Sigmoid colon (tissue), 7 donors: Measurements from ENCODE around the gene CHKB. TPM values are rescaled to one million over a fixed set of nuclear protein-coding genes. Genes with fewer than 3 reads are reported as not detected.
"Not testable (repeated sequence)": the region's sequence is repeated elsewhere in the genome, so short reads cannot be mapped to it uniquely, and the experiment has no call there.

ENCODE experiments used
- DNase-seq: peaks from one replicate; pipeline ENCODE4 v3.0.0-alpha.2; 2019
- H3K27ac ChIP-seq, 4 donors: fragments of 200-600 bp; sonication (generic); one replicate each; pipeline ENCODE4 v1.5.1; 2016 to 2019; ENCODE audit warnings: mild to moderate bottlenecking in 1 of 4
- H3K27me3 ChIP-seq, 3 donors: fragments of 200-600 bp; sonication (generic); one replicate each; pipeline ENCODE4 v1.5.1; 2019; ENCODE audit warnings: mild to moderate bottlenecking in 1 of 3
- H3K36me3 ChIP-seq, 4 donors: fragments of 200-600 bp; sonication (generic); one replicate each; pipeline ENCODE4 v1.5.1; 2016 to 2019
- H3K4me1 ChIP-seq, 4 donors: fragments of 200-600 bp; sonication (generic); one replicate each; pipeline ENCODE4 v1.5.1; 2017 to 2019
- H3K4me3 ChIP-seq, 4 donors: fragments of 200-600 bp; sonication (generic); one replicate each; pipeline ENCODE4 v1.5.1; 2017 to 2019; ENCODE audit warnings: mild to moderate bottlenecking in 2 of 4, moderate library complexity in 1 of 4
- H3K9me3 ChIP-seq, 4 donors: fragments of 200-600 bp in 3 of 4; sonication (generic) in 3 of 4; one replicate each; pipeline versions ENCODE4 v1.5.1 to v1.6.1; 2013 to 2019
- CTCF ChIP-seq, 4 experiments: fragments of 450-650 bp in 3 of 4; fragments of 200-600 bp in 1 of 4; IDR thresholded peaks; one replicate each; pipeline ENCODE4 v1.5.1; 2016 to 2019; ENCODE audit warnings: antibody characterized with exemption in 4 of 4, mild to moderate bottlenecking in 3 of 4, moderate library complexity in 2 of 4
- EP300 ChIP-seq, 4 donors: sonication (generic); formaldehyde crosslinking; IDR thresholded peaks; one replicate each; pipeline ENCODE4 v1.6.1; 2017; ENCODE audit warnings: antibody characterized with exemption in 4 of 4
- POLR2A ChIP-seq, 2 donors: fragments of 450-650 bp; IDR thresholded peaks; one replicate each; pipeline ENCODE4 v1.6.1; 2016; ENCODE audit warnings: antibody characterized with exemption in 2 of 2, mild to moderate bottlenecking in 2 of 2, moderate library complexity in 2 of 2
- POLR2AphosphoS5 ChIP-seq, 4 donors: sonication (generic); formaldehyde crosslinking; IDR thresholded peaks; one replicate each; pipeline ENCODE4 v1.6.1; 2017; ENCODE audit warnings: antibody characterized with exemption in 4 of 4
- WGBS, 2 donors: extraction: QIAGEN DNeasy Blood & Tissue Kit; methylation state at CpG; one replicate each; pipeline ENCODE4 v1.1.7; 2013; 5-methylcytosine and 5-hydroxymethylcytosine counted together
- intact Hi-C: fragments of 100-400 bp; cut with DNase I; formaldehyde crosslinking; loops from one replicate; pipeline ENCODE4 v1.15.1; 2023
- polyA plus RNA-seq, 3 donors: library from polyadenylated mRNA; stranded (reverse); fragments of 200-250 nt; gene quantifications; one replicate each; pipeline ENCODE4 v1.2.3, GENCODE V29; 2013
- total RNA-seq, 4 donors: library from RNA; depleted of rRNA; stranded (reverse); fragments of >200 nt; gene quantifications; one replicate each; pipeline ENCODE4 v1.1.0, GENCODE V29; 2016
- donor health status: healthy with polysubstance abuse.
- donor health status: Bipolar disorder and iron deficiency.
- donor health status: healthy.

The CHKB gene
- total and polyA plus RNA-seq, 7 donors: 22.0 to 90.0 (median 37.8) TPM

GRCh38 chr22:50621356-50621880 lies 38.8 kb upstream of the CHKB start:
- no peak for DNase-seq
- Histone ChIP-seq H3K27ac (peak overlapping the region in 1 of 4 donors; percentile 27), H3K9me3 (no peaks in the 10 kb centered on the region), H3K4me1 (peaks cover 0 to 16% (median 8%) of the 10 kb centered on the region in 4 donors), H3K4me3 (peak overlapping the region in 1 of 4 donors; percentile 26), H3K36me3 (no peaks in the 10 kb centered on the region), H3K27me3 (peaks cover 0 to 39% (median 20%) of the 10 kb centered on the region in 3 donors)
- 17 to 21% methylated on average over 10 of the region's 10 CpGs for WGBS, 2 donors
- intact Hi-C loops: loop anchor here (5.0 kb wide), 1 partner anchor 79 kb away; no protein-coding TSS in a partner anchor
- TF ChIP-seq EP300 (IDR thresholded peaks at IDR 0.05) (no peak), POLR2AphosphoS5 (IDR thresholded peaks at IDR 0.05) (no peak), POLR2A (IDR thresholded peaks at IDR 0.05) (no peak), CTCF (IDR thresholded peaks at IDR 0.05) (no peak)

- intact Hi-C loops: loop anchor here (1.0 to 5.0 kb wide), 2 partner anchors 58 to 78 kb away; partner anchors contain the start of gene SYCE3
- TF ChIP-seq EP300 (IDR thresholded peaks at IDR 0.05) (no peak), CTCF (IDR thresholded peaks at IDR 0.05) (peak in 1 of 4 experiments; percentile 44)
- Histone ChIP-seq H3K27ac (no peak overlapping the region), H3K4me1 (peaks cover 0 to 16% (median 8%) of the 10 kb centered on the region in 4 donors), H3K9me3 (no peaks in the 10 kb centered on the region), H3K4me3 (peak overlapping the region in 2 of 4 donors; percentile 26 to 28), H3K27me3 (peaks cover 0 to 39% (median 20%) of the 10 kb centered on the region in 3 donors), H3K36me3 (no peaks in the 10 kb centered on the region)
- peak; percentile 80 for DNase-seq
- 7 to 12% methylated on average over 25 of the region's 25 CpGs for WGBS, 2 donors
Measured at GRCh38 chr22:50620593-50621355, 38.1 kb upstream of the CHKB start.

- H3K9me3 ChIP-seq, H3K27ac ChIP-seq, DNase-seq, H3K36me3 ChIP-seq, H3K4me3 ChIP-seq, intact Hi-C loops, H3K4me1 ChIP-seq: not testable (repeated sequence)
- peaks cover 0 to 76% (median 32%) of the 10 kb centered on the region in 3 donors for H3K27me3 ChIP-seq
- WGBS, 2 donors: 81 to 97% methylated on average over 3 of the region's 3 CpGs
Measured at GRCh38 chr22:50614296-50614695, 31.6 kb upstream of the CHKB start.

- intact Hi-C loops: no loop called here
- DNase-seq: no peak
Measured at GRCh38 chr22:50613291-50613981, 30.8 kb upstream of the CHKB start.

GRCh38 chr22:50612528-50613221 lies 30.0 kb upstream of the CHKB start:
- TF ChIP-seq POLR2A (IDR thresholded peaks at IDR 0.05) (no peak), POLR2AphosphoS5 (IDR thresholded peaks at IDR 0.05) (no peak), CTCF (IDR thresholded peaks at IDR 0.05) (no peak), EP300 (IDR thresholded peaks at IDR 0.05) (no peak)
- intact Hi-C loops: no loop called here
- Histone ChIP-seq H3K27ac (no peak overlapping the region), H3K4me1 (no peaks in the 10 kb centered on the region), H3K4me3 (no peak overlapping the region), H3K36me3 (no peaks in the 10 kb centered on the region), H3K9me3 (no peaks in the 10 kb centered on the region), H3K27me3 (peaks cover 3 to 67% (median 26%) of the 10 kb centered on the region in 3 donors)
- no peak for DNase-seq
- 18 to 31% methylated on average over 31 of the region's 31 CpGs for WGBS, 2 donors

More at GRCh38 chr22:50613291-50613981, 30.8 kb upstream of the CHKB start:
- TF ChIP-seq POLR2A (IDR thresholded peaks at IDR 0.05) (peak in 1 of 2 donors; percentile 16), EP300 (IDR thresholded peaks at IDR 0.05) (no peak)
- whole genome bisulfite sequencing, 2 donors: 21 to 65% methylated on average over 22 of the region's 22 CpGs
- Histone ChIP-seq H3K27me3 (peaks cover 3 to 74% (median 26%) of the 10 kb centered on the region in 3 donors), H3K27ac (no peak overlapping the region), H3K9me3 (no peaks in the 10 kb centered on the region), H3K36me3 (no peaks in the 10 kb centered on the region), H3K4me1 (no peaks in the 10 kb centered on the region), H3K4me3 (no peak overlapping the region)
